Mesendoderm (in vitro differentiated cells): ENCODE measurements around the gene IQCH.

Source experiments
- DNase-seq: peaks from one replicate; pipeline ENCODE4 v3.0.0; 2013
- H2AK5ac ChIP-seq: 2 replicates; pipeline ENCODE4 v1.6.1; 2013; ENCODE audit warnings: low read length, inconsistent platforms
- H2BK120ac ChIP-seq: 2 replicates; pipeline ENCODE4 v1.6.1; 2013; ENCODE audit warnings: low read depth, mild to moderate bottlenecking, low read length, moderate library complexity, mixed read lengths
- H2BK15ac ChIP-seq: replicated peaks from 2 replicates; pipeline ENCODE4 v1.6.1; 2013; ENCODE audit warnings: low read depth, mild to moderate bottlenecking, moderate library complexity
- H2BK5ac ChIP-seq: 2 replicates; pipeline ENCODE4 v1.6.1; 2013; ENCODE audit warnings: low read length, inconsistent platforms
- H3K18ac ChIP-seq: 2 replicates; pipeline ENCODE4 v1.6.1; 2013; ENCODE audit warnings: mild to moderate bottlenecking, low read length, mixed read lengths
- H3K23ac ChIP-seq: one replicate; pipeline ENCODE4 v1.6.1; 2013; ENCODE audit warnings: low read length
- H3K27ac ChIP-seq: 2 replicates; pipeline ENCODE4 v1.5.1; 2013; ENCODE audit warnings: low read depth, mild to moderate bottlenecking, inconsistent platforms, low read length, moderate library complexity
- H3K27me3 ChIP-seq: 2 replicates; pipeline ENCODE4 v1.6.1; 2013; ENCODE audit warnings: low read length, control low read depth, mild to moderate bottlenecking, inconsistent platforms; ENCODE audit not compliant: insufficient read depth, poor library complexity
- H3K36me3 ChIP-seq: 2 replicates; pipeline ENCODE4 v1.6.1; 2013; ENCODE audit warnings: low read length, inconsistent platforms; ENCODE audit not compliant: control insufficient read depth, insufficient read depth
- H3K4ac ChIP-seq: one replicate; pipeline ENCODE4 v1.6.1; 2013; ENCODE audit warnings: low read depth, mild to moderate bottlenecking, low read length, moderate library complexity
- H3K4me1 ChIP-seq: 2 replicates; pipeline ENCODE4 v1.6.1; 2013; ENCODE audit warnings: low read depth, low read length, inconsistent platforms; ENCODE audit not compliant: control insufficient read depth
- H3K4me2 ChIP-seq: 2 replicates; pipeline ENCODE4 v1.6.1; 2013; ENCODE audit warnings: low read length
- H3K4me3 ChIP-seq: 2 replicates; pipeline ENCODE4 v1.5.1; 2013; ENCODE audit warnings: mild to moderate bottlenecking, low read length
- H3K56ac ChIP-seq: one replicate; pipeline ENCODE4 v1.6.1; 2013; ENCODE audit warnings: low read length
- H3K79me1 ChIP-seq: 2 replicates; pipeline ENCODE4 v1.6.1; 2013; ENCODE audit warnings: low read length, inconsistent platforms
- H3K79me2 ChIP-seq: 2 replicates; pipeline ENCODE4 v1.6.1; 2013; ENCODE audit warnings: mild to moderate bottlenecking, low read length; ENCODE audit not compliant: control insufficient read depth, insufficient read depth
- H3K9ac ChIP-seq: 2 replicates; pipeline ENCODE4 v1.6.1; 2013; ENCODE audit warnings: low read length, inconsistent platforms
- H4K5ac ChIP-seq: one replicate; pipeline ENCODE4 v1.6.1; 2013; ENCODE audit warnings: low read length
- H4K8ac ChIP-seq: one replicate; pipeline ENCODE4 v1.6.1; 2013; ENCODE audit warnings: low read depth, mild to moderate bottlenecking, control low read depth, low read length, moderate library complexity
- WGBS: extraction: QIAGEN DNeasy Blood & Tissue Kit; methylation state at CpG from one replicate; pipeline ENCODE4 v1.1.7; 2013; ENCODE audit warnings: low lambda C conversion rate, missing lambda C conversion rate; ENCODE audit not compliant: insufficient coverage; ENCODE audit errors: extremely low coverage; 5-methylcytosine and 5-hydroxymethylcytosine counted together

Gene IQCH

GRCh38 chr15:67215102-67215501 is 39.5 kb upstream of the IQCH start:
- no peak for DNase-seq
- no peaks in the 10 kb centered on the region for H3K79me2 ChIP-seq
- H2BK5ac ChIP-seq: no peak overlapping the region
- no peak overlapping the region for H2BK15ac ChIP-seq
- WGBS: 100% methylated on average over 2 of the region's 6 CpGs
- H3K36me3 ChIP-seq: no peaks in the 10 kb centered on the region
- H3K27ac ChIP-seq: no peak overlapping the region
- H3K4me3 ChIP-seq: no peak overlapping the region
- H3K56ac ChIP-seq: no peak overlapping the region
- H3K23ac ChIP-seq: no peak overlapping the region
- no peak overlapping the region for H2BK120ac ChIP-seq
- no peak overlapping the region for H3K4ac ChIP-seq
- H3K9ac ChIP-seq: no peak overlapping the region
- no peak overlapping the region for H4K8ac ChIP-seq
- no peaks in the 10 kb centered on the region for H3K27me3 ChIP-seq
- H3K79me1 ChIP-seq: peaks cover 2% of the 10 kb centered on the region
- no peaks in the 10 kb centered on the region for H3K4me1 ChIP-seq
- H4K5ac ChIP-seq: no peak overlapping the region
- H3K4me2 ChIP-seq: no peak overlapping the region
- H3K18ac ChIP-seq: no peak overlapping the region
- H2AK5ac ChIP-seq: no peak overlapping the region

- Histone ChIP-seq H3K4ac (no peak overlapping the region), H2BK15ac (no peak overlapping the region), H4K8ac (no peak overlapping the region), H3K23ac (no peak overlapping the region), H2AK5ac (no peak overlapping the region), H3K27me3 (no peaks in the 10 kb centered on the region), H3K4me2 (no peak overlapping the region), H3K36me3 (no peaks in the 10 kb centered on the region), H2BK5ac (no peak overlapping the region), H4K5ac (no peak overlapping the region), H3K79me1 (peaks cover 2% of the 10 kb centered on the region), H3K56ac (no peak overlapping the region), H3K27ac (no peak overlapping the region), H3K18ac (no peak overlapping the region), H3K9ac (no peak overlapping the region), H2BK120ac (no peak overlapping the region), H3K79me2 (no peaks in the 10 kb centered on the region), H3K4me1 (no peaks in the 10 kb centered on the region), H3K4me3 (no peak overlapping the region)
- DNase-seq: no peak
Measured at GRCh38 chr15:67216859-67217258, 37.7 kb upstream of the IQCH start.

GRCh38 chr15:67218428-67218827 is 36.2 kb upstream of the IQCH start:
- no peak overlapping the region for H2AK5ac ChIP-seq
- no peak overlapping the region for H2BK5ac ChIP-seq
- no peaks in the 10 kb centered on the region for H3K79me2 ChIP-seq
- H3K4me1 ChIP-seq: no peaks in the 10 kb centered on the region
- no peak overlapping the region for H3K4me3 ChIP-seq
- no peak for DNase-seq
- H4K5ac ChIP-seq: no peak overlapping the region
- no peak overlapping the region for H2BK15ac ChIP-seq
- no peak overlapping the region for H4K8ac ChIP-seq
- no peak overlapping the region for H3K18ac ChIP-seq
- no peaks in the 10 kb centered on the region for H3K27me3 ChIP-seq
- H3K4me2 ChIP-seq: no peak overlapping the region
- H3K27ac ChIP-seq: no peak overlapping the region
- H3K79me1 ChIP-seq: peaks cover 2% of the 10 kb centered on the region
- H3K23ac ChIP-seq: no peak overlapping the region
- H3K9ac ChIP-seq: no peak overlapping the region
- H3K4ac ChIP-seq: no peak overlapping the region
- no peak overlapping the region for H3K56ac ChIP-seq
- no peaks in the 10 kb centered on the region for H3K36me3 ChIP-seq
- H2BK120ac ChIP-seq: no peak overlapping the region

- H3K9ac ChIP-seq: no peak overlapping the region
- H3K79me2 ChIP-seq: no peaks in the 10 kb centered on the region
- no peak overlapping the region for H2BK5ac ChIP-seq
- H3K4me2 ChIP-seq: no peak overlapping the region
- DNase-seq: no peak
- H3K27me3 ChIP-seq: no peaks in the 10 kb centered on the region
- no peaks in the 10 kb centered on the region for H3K4me1 ChIP-seq
- no peak overlapping the region for H4K5ac ChIP-seq
- no peak overlapping the region for H3K4ac ChIP-seq
- H3K4me3 ChIP-seq: no peak overlapping the region
- H3K18ac ChIP-seq: no peak overlapping the region
- H4K8ac ChIP-seq: no peak overlapping the region
- H2BK120ac ChIP-seq: no peak overlapping the region
- H2AK5ac ChIP-seq: no peak overlapping the region
- peaks cover 2% of the 10 kb centered on the region for H3K79me1 ChIP-seq
- no peak overlapping the region for H3K23ac ChIP-seq
- H3K56ac ChIP-seq: no peak overlapping the region
- H3K36me3 ChIP-seq: no peaks in the 10 kb centered on the region
- H3K27ac ChIP-seq: no peak overlapping the region
- no CpG with 5 or more reads among the region's 2 CpGs for WGBS
- H2BK15ac ChIP-seq: no peak overlapping the region
Measured at GRCh38 chr15:67219288-67219687, 35.3 kb upstream of the IQCH start.

- H3K36me3 ChIP-seq: no peaks in the 10 kb centered on the region
- no peak overlapping the region for H3K4ac ChIP-seq
- H3K79me1 ChIP-seq: no peaks in the 10 kb centered on the region
- H3K4me2 ChIP-seq: no peak overlapping the region
- WGBS: no CpG with 5 or more reads among the region's 3 CpGs
- H3K4me1 ChIP-seq: no peaks in the 10 kb centered on the region
- no peak overlapping the region for H4K8ac ChIP-seq
- H3K23ac ChIP-seq: no peak overlapping the region
- H3K27ac ChIP-seq: no peak overlapping the region
- H3K18ac ChIP-seq: no peak overlapping the region
- H3K4me3 ChIP-seq: no peak overlapping the region
- no peak overlapping the region for H2BK5ac ChIP-seq
- no peak for DNase-seq
- no peak overlapping the region for H2BK15ac ChIP-seq
- H3K56ac ChIP-seq: no peak overlapping the region
- H3K79me2 ChIP-seq: no peaks in the 10 kb centered on the region
- no peak overlapping the region for H4K5ac ChIP-seq
- H3K9ac ChIP-seq: no peak overlapping the region
- H3K27me3 ChIP-seq: no peaks in the 10 kb centered on the region
- H2AK5ac ChIP-seq: no peak overlapping the region
- H2BK120ac ChIP-seq: no peak overlapping the region
Measured at GRCh38 chr15:67224889-67225288, 29.7 kb upstream of the IQCH start.

- Histone ChIP-seq H3K4ac (no peak overlapping the region), H3K27me3 (no peaks in the 10 kb centered on the region), H3K18ac (no peak overlapping the region), H3K36me3 (no peaks in the 10 kb centered on the region), H2AK5ac (no peak overlapping the region), H3K79me1 (no peaks in the 10 kb centered on the region), H3K4me3 (no peak overlapping the region), H3K23ac (no peak overlapping the region), H3K27ac (no peak overlapping the region), H3K4me1 (no peaks in the 10 kb centered on the region), H4K8ac (no peak overlapping the region), H3K56ac (no peak overlapping the region), H2BK15ac (no peak overlapping the region), H2BK120ac (no peak overlapping the region), H3K79me2 (no peaks in the 10 kb centered on the region), H2BK5ac (no peak overlapping the region), H3K4me2 (no peak overlapping the region), H4K5ac (no peak overlapping the region), H3K9ac (no peak overlapping the region)
- no peak for DNase-seq
- no CpG with 5 or more reads among the region's 2 CpGs for WGBS
Measured at GRCh38 chr15:67225336-67225735, 29.2 kb upstream of the IQCH start.
